Right renal pelvis (tissue), 4 donors: ENCODE data around the gene AP3S2. TPM values are rescaled to one million over a fixed set of nuclear protein-coding genes. Genes with fewer than 3 reads are reported as not detected.
"Not testable (repeated sequence)": the region's sequence is repeated elsewhere in the genome, so short reads cannot be mapped to it uniquely, and the experiment has no call there.

Experiments used
- DNase-seq, 4 donors: peaks; one replicate each; pipeline ENCODE4 v3.0.0-alpha.2; 2013; ENCODE audit warnings: low read depth in 4 of 4, low spot score in 3 of 4, missing footprints in 1 of 4
- polyA plus RNA-seq, 4 donors: library from polyadenylated mRNA; unstranded; fragments of 120-200 nt; gene quantifications; one replicate each; pipeline ENCODE4 v1.2.1, GENCODE V29; 2013; ENCODE audit not compliant: insufficient read length in 4 of 4

Gene AP3S2
- 10 to 100 TPM; 36.4 to 51.2 (median 40.2) TPM for polyA plus RNA-seq

GRCh38 chr15:89893696-89894447 lies at the start of gene AP3S2:
AP3S2 (minus strand) TSS chr15:89893994; CDS start chr15:89893949, 45 bp downstream.
- DNase-seq: peak; percentile 91 to 93 (median 92)

GRCh38 chr15:89939910-89940309 lies 46.1 kb upstream of the AP3S2 start:
- no peak for DNase-seq

GRCh38 chr15:89939377-89939776 lies 45.6 kb upstream of the AP3S2 start:
- DNase-seq: not testable (repeated sequence)

- no peak for DNase-seq
Observed at GRCh38 chr15:89937365-89938350, 43.9 kb upstream of the AP3S2 start.

- no peak for DNase-seq
Observed at GRCh38 chr15:89936786-89937265, 43.0 kb upstream of the AP3S2 start.

GRCh38 chr15:89936051-89936785 lies 42.4 kb upstream of the AP3S2 start:
- no peak for DNase-seq

GRCh38 chr15:89932880-89933279 lies 39.1 kb upstream of the AP3S2 start:
- DNase-seq: no peak

GRCh38 chr15:89928421-89928820 lies 34.6 kb upstream of the AP3S2 start:
- DNase-seq: no peak

GRCh38 chr15:89926158-89926557 lies 32.4 kb upstream of the AP3S2 start:
- DNase-seq: no peak

- DNase-seq: no peak
Observed at GRCh38 chr15:89917442-89918101, 23.8 kb upstream of the AP3S2 start.

GRCh38 chr15:89916660-89917059 lies 22.9 kb upstream of the AP3S2 start:
- DNase-seq: no peak

GRCh38 chr15:89912674-89913396 lies 19.0 kb upstream of the AP3S2 start, which contains the start of gene ARPIN:
ARPIN (minus strand) TSS chr15:89912952; CDS start chr15:89912835, 117 bp downstream.
- peak in 1 of 4 donors; percentile 47 for DNase-seq

- DNase-seq: peak in 1 of 4 donors; percentile 26
Observed at GRCh38 chr15:89912145-89912673, 18.4 kb upstream of the AP3S2 start.

GRCh38 chr15:89910891-89911626 lies 17.3 kb upstream of the AP3S2 start:
- DNase-seq: no peak

- no peak for DNase-seq
Observed at GRCh38 chr15:89909611-89910010, 15.8 kb upstream of the AP3S2 start.

GRCh38 chr15:89908226-89908625 lies 14.4 kb upstream of the AP3S2 start:
- DNase-seq: no peak

GRCh38 chr15:89907289-89907688 lies 13.5 kb upstream of the AP3S2 start:
- no peak for DNase-seq

- no peak for DNase-seq
Observed at GRCh38 chr15:89905846-89906378, 12.1 kb upstream of the AP3S2 start.
